GM12878 (cell line): Measurements from ENCODE around the gene DLX5. TPM values are rescaled to one million over a fixed set of nuclear protein-coding genes. Genes with fewer than 3 reads are reported as not detected.

Source experiments
- ATAC-seq: fragments of 200-7000 bp; cut with Tn5 transposase; 3 replicates; pipeline ENCODE4 v1.9.1; 2020; ENCODE audit warnings: mild to moderate bottlenecking, moderate library complexity
- Bru-seq: library from RNA; stranded (reverse); fragments of 400-500 nt; gene quantifications from one replicate; lab custom pipeline; 2021; lab: Mats Ljungman, UMichigan
- BruChase-seq, 2 experiments: library from RNA; stranded (reverse); fragments of 400-500 nt; gene quantifications; one replicate each; lab custom pipeline; 2021; lab: Mats Ljungman, UMichigan
- BruUV-seq: library from RNA; stranded (reverse); fragments of 400-500 nt; replicated peaks from 2 replicates; lab custom pipeline; 2021; lab: Mats Ljungman, UMichigan
- CTCF ChIA-PET: fragments of 300-600 bp; sonication (Branson Sonifier 250); formaldehyde crosslinking; extraction: SDS; loops from one replicate; lab custom pipeline; 2021; ENCODE audit warnings: inconsistent platforms; lab: Yijun Ruan, JAX
- POLR2A ChIA-PET: fragments of 350-600 bp; formaldehyde crosslinking; extraction: SDS; loops from one replicate; lab custom pipeline; 2021; ENCODE audit warnings: inconsistent platforms; lab: Charles Lee
- RAD21 ChIA-PET: fragments of 300-600 bp; sonication (Branson Sonifier 250); formaldehyde crosslinking; loops from one replicate; lab custom pipeline; 2023; ENCODE audit warnings: antibody characterized with exemption; ENCODE audit not compliant: unreplicated experiment; lab: Charles Lee
- SMC1A ChIA-PET: fragments of 300-600 bp; sonication (Branson Sonifier 250); formaldehyde crosslinking; loops from one replicate; lab custom pipeline; 2023; ENCODE audit not compliant: unreplicated experiment, uncharacterized antibody; lab: Charles Lee
- DNase-seq: peaks from one replicate; pipeline ENCODE4 v3.0.0-alpha.2; 2011; ENCODE audit warnings: low read depth, low spot score
- FAIRE-seq: peaks from 3 replicates; lab custom pipeline; 2011; peaks lifted over from hg19 to GRCh38; lab: Jason Lieb, UNC
- H2AFZ ChIP-seq: 2 replicates; pipeline ENCODE4 v1.6.0; 2011; ENCODE audit warnings: low read depth, low read length, control low read depth; ENCODE audit not compliant: control insufficient read depth
- H3K27ac ChIP-seq: 2 replicates; pipeline ENCODE4 v1.5.1; 2011; ENCODE audit warnings: control low read depth; ENCODE audit not compliant: control insufficient read depth, insufficient read depth
- H3K27me3 ChIP-seq, 2 experiments: replicated peaks in 1 of 2; 2 replicates each; pipeline versions ENCODE4 v1.6.0 to v1.6.1; 2011; ENCODE audit warnings: low read length in 1 of 2; ENCODE audit not compliant: control insufficient read depth in 2 of 2, insufficient read depth in 2 of 2
- H3K36me3 ChIP-seq, 2 experiments: 2 replicates each; pipeline ENCODE4 v1.5.1; 2011; ENCODE audit warnings: low read length in 1 of 2; ENCODE audit not compliant: control insufficient read depth in 2 of 2, insufficient read depth in 2 of 2
- H3K4me1 ChIP-seq: 2 replicates; pipeline ENCODE4 v1.6.1; 2011; ENCODE audit warnings: mild to moderate bottlenecking, low read length, moderate library complexity, mixed read lengths; ENCODE audit not compliant: control insufficient read depth, insufficient read depth
- H3K4me2 ChIP-seq: 2 replicates; pipeline ENCODE4 v1.6.0; 2011; ENCODE audit warnings: control low read depth; ENCODE audit not compliant: control insufficient read depth, insufficient read depth
- H3K4me3 ChIP-seq: fragments of 200-600 bp; sonication (generic); 2 replicates; pipeline ENCODE4 v1.5.1; 2016
- H3K79me2 ChIP-seq: 2 replicates; pipeline ENCODE4 v1.6.0; 2011; ENCODE audit warnings: low read length; ENCODE audit not compliant: control insufficient read depth, insufficient read depth
- H3K9ac ChIP-seq: 2 replicates; pipeline ENCODE4 v1.8.0; 2011; ENCODE audit warnings: low read length, control low read depth, mixed read lengths; ENCODE audit not compliant: control insufficient read depth, insufficient read depth
- H3K9me3 ChIP-seq: replicated peaks from 3 replicates; pipeline ENCODE4 v1.5.1; 2011; ENCODE audit warnings: mild to moderate bottlenecking, low read length; ENCODE audit not compliant: control insufficient read depth, insufficient read depth
- H4K20me1 ChIP-seq: 2 replicates; pipeline ENCODE4 v1.6.0; 2011; ENCODE audit not compliant: control insufficient read depth, insufficient read depth
- ELK1 ChIP-seq: IDR thresholded peaks from 2 replicates; pipeline ENCODE4 v1.6.1; 2012; ENCODE audit warnings: low read depth, low read length, improper control_type of control experiment
- ESRRA ChIP-seq: IDR thresholded peaks from 2 replicates; pipeline ENCODE4 v1.6.1; 2012; ENCODE audit warnings: mild to moderate bottlenecking, low read length, improper control_type of control experiment
- SMAD1 ChIP-seq: fragments of 450-650 bp; IDR thresholded peaks from 2 replicates; pipeline ENCODE4 v1.6.1; 2018; ENCODE audit warnings: mild to moderate bottlenecking, low read depth; ENCODE audit not compliant: partially characterized antibody
- SMC3 ChIP-seq: IDR thresholded peaks from 2 replicates; pipeline ENCODE4 v1.6.1; 2011; ENCODE audit warnings: low read length, improper control_type of control experiment, borderline replicate concordance
- TCF7 ChIP-seq: IDR thresholded peaks from 2 replicates; pipeline ENCODE4 v1.6.1; 2014; ENCODE audit warnings: antibody characterized with exemption, borderline replicate concordance
- WGBS: methylation state at CpG from one replicate; pipeline ENCODE4 v1.1.6; 2016; ENCODE audit warnings: low lambda C conversion rate; ENCODE audit not compliant: insufficient replicate concordance, insufficient coverage; ENCODE audit errors: missing lambda C conversion rate; 5-methylcytosine and 5-hydroxymethylcytosine counted together
- in situ Hi-C: fragments of 300-500 bp; cut with MboI; formaldehyde crosslinking; loops from 9 replicates; pipeline ENCODE4 v1.14.3; 2018; ENCODE audit warnings: mixed read lengths
- intact Hi-C: fragments of 100-400 bp; cut with micrococcal nuclease; formaldehyde crosslinking; loops from one replicate; pipeline ENCODE4 v1.14.2; 2022; ENCODE audit not compliant: unreplicated experiment
- long read RNA-seq, 2 experiments: library from polyadenylated mRNA; unstranded; transcript quantifications; one replicate each; pipeline ENCODE4 v2.0.0, GENCODE V29; 2019 to 2020
- polyA minus RNA-seq, 3 experiments: library from RNA; depleted of rRNA, polyadenylated mRNA; stranded (reverse); fragments of >200 nt; gene quantifications; 2 replicates each; pipeline ENCODE4 v1.2.3, GENCODE V29; 2011
- polyA plus RNA-seq, 11 experiments: library from polyadenylated mRNA; depleted of rRNA in 4 of 11; unstranded in 6 of 11; stranded (reverse) in 5 of 11; fragments of >200 nt; fragmentation: Nextera tagmentation in 4 of 11; fragmentation: Illumina TruSeq in 1 of 11; extraction: Ambion mirVana in 4 of 11; extraction: Trizol in 1 of 11; gene quantifications; 1 replicate in 1 of 11; 2 replicates in 10 of 11; pipeline versions ENCODE4 v1.2.1 to v1.2.3, GENCODE V29; 2011 to 2016; ENCODE audit warnings: inconsistent platforms in 2 of 11, missing spikeins in 2 of 11, low read depth in 1 of 11
- total RNA-seq, 4 experiments: library from RNA; depleted of rRNA in 3 of 4; stranded (reverse); fragments of >200 nt in 3 of 4; fragmentation: Illumina TruSeq in 1 of 4; extraction: Trizol in 1 of 4; gene quantifications; 2 replicates each; pipeline versions ENCODE4 v1.2.1 to v1.2.3, GENCODE V29; 2013 to 2021

The DLX5 gene
- not detected in 2 replicates for total RNA-seq (2013; cell fraction: nucleolus; rRNA removed)
- total RNA-seq (2014; rRNA removed) (not detected in 2 replicates), total RNA-seq (2014; rRNA removed; fragmentation: Illumina TruSeq; extraction: Trizol) (not detected in 2 replicates), total RNA-seq (2021) (not detected in 2 replicates), polyA plus RNA-seq (2011; rRNA removed) (not detected in 2 replicates), polyA plus RNA-seq (2014; fragmentation: Illumina TruSeq; extraction: Trizol) (not detected in 2 replicates), polyA plus RNA-seq (2014; fragmentation: Nextera tagmentation; extraction: Ambion mirVana) (not detected), polyA plus RNA-seq (2014; rRNA removed) (not detected in 2 replicates), polyA plus RNA-seq (2016; fragmentation: Nextera tagmentation; extraction: Ambion mirVana) (not detected), polyA minus RNA-seq (2011; rRNA and poly(A)+ RNA removed) (not detected in 2 replicates), Bru-seq, nascent RNA (not detected), BruChase-seq, experiment 1, labeled RNA remaining after a 6-hour chase (not detected), BruChase-seq, experiment 2, labeled RNA remaining after a 2-hour chase (not detected)
- polyA plus RNA-seq (2011; ENCODE audit: low read depth): not detected
- not detected in 2 replicates for polyA plus RNA-seq (2011; cell fraction: cytosol; rRNA removed)
- polyA plus RNA-seq (2011; cell fraction: nucleus; rRNA removed): not detected in 2 replicates
- polyA plus RNA-seq (2012): not detected in 2 replicates
- not detected in 2 replicates for polyA minus RNA-seq (2011; cell fraction: cytosol; rRNA and poly(A)+ RNA removed)
- not detected in 2 replicates for polyA minus RNA-seq (2011; cell fraction: nucleus; rRNA and poly(A)+ RNA removed)
- long read RNA-seq, experiment 1: 0 reads
- long read RNA-seq, experiment 2: 0 reads

- no TSS peak for BruUV-seq
- Histone ChIP-seq H2AFZ (no peak within 1 kb of the TSS), H3K4me3 (no peak within 1 kb of the TSS), H3K9me3 (no peaks in the 10 kb centered on the region; the same call in 2 of the 3 replicates), H3K36me3 (no peaks in the 10 kb centered on the region), H3K9ac (no peak within 1 kb of the TSS), H3K27ac (no peak within 1 kb of the TSS), H3K27me3 (peaks cover 29 to 32% of the 10 kb centered on the region in 2 experiments), H4K20me1 (no peaks in the 10 kb centered on the region), H3K79me2 (no peaks in the 10 kb centered on the region), H3K4me1 (no peaks in the 10 kb centered on the region), H3K4me2 (no peak within 1 kb of the TSS)
- ChIA-PET CTCF (no interaction called here), POLR2A (no interaction called here)
- no peak for FAIRE-seq
- intact Hi-C loops (no loop called here), in situ Hi-C loops (loop anchor here (5.0 to 10.0 kb wide), 3 partner anchors 610 to 1112 kb away; no protein-coding TSS in a partner anchor)
- no peak for DNase-seq
- 32% methylated on average over 60 of the region's 60 CpGs for WGBS
- ATAC-seq: no peak
- TF ChIP-seq ELK1 (no peak), TCF7 (no peak), SMC3 (no peak), ESRRA (no peak), SMAD1 (no peak)
- TF ChIP-seq, all 136 proteins: peak for 0
- ChIA-PET RAD21 (interaction anchor here (0.6 kb wide), 1 partner anchor 796 kb away, joined by 3 read pairs; no protein-coding TSS in a partner anchor), SMC1A (no interaction called here)
These were observed at the start of gene DLX5 for GRCh38 chr7:97024209-97025129. Gene DLX5, minus strand, starts transcription at chr7:97024831. Its CDS starts 208 bp downstream, at chr7:97024623.
